DND-41 (cell line): ENCODE measurements around the gene MARCOL.

Source experiments
- ATAC-seq: fragments of 200-7000 bp; cut with Tn5 transposase; 3 replicates; pipeline ENCODE4 v1.9.1; 2021; ENCODE audit warnings: low read depth; ENCODE audit not compliant: insufficient read depth
- DNase-seq: peaks from one replicate; pipeline ENCODE4 v3.0.0-alpha.2; 2020
- H2AFZ ChIP-seq: 2 replicates; pipeline ENCODE4 v1.6.0; 2012; ENCODE audit warnings: low read depth, low read length
- H3K27ac ChIP-seq: 2 replicates; pipeline ENCODE4 v1.5.1; 2012; ENCODE audit warnings: low read length, inconsistent platforms
- H3K27me3 ChIP-seq: fragments of 200-600 bp; sonication (generic); 2 replicates; pipeline ENCODE4 v1.6.0; 2012; ENCODE audit warnings: low read length, mild to moderate bottlenecking, inconsistent platforms; ENCODE audit not compliant: insufficient read depth, poor library complexity
- H3K36me3 ChIP-seq: 2 replicates; pipeline ENCODE4 v1.5.1; 2012; ENCODE audit warnings: low read length, inconsistent platforms; ENCODE audit not compliant: insufficient read depth
- H3K4me1 ChIP-seq: 2 replicates; pipeline ENCODE4 v1.5.1; 2012; ENCODE audit warnings: mild to moderate bottlenecking, low read length; ENCODE audit not compliant: insufficient read depth
- H3K4me2 ChIP-seq: 2 replicates; pipeline ENCODE4 v1.6.0; 2012; ENCODE audit warnings: mild to moderate bottlenecking, moderate library complexity, low read length, inconsistent platforms; ENCODE audit not compliant: insufficient read depth
- H3K4me3 ChIP-seq, 2 experiments: fragments of 200-600 bp in 1 of 2; shearing (Covaris generic) in 1 of 2; 2 replicates each; pipeline ENCODE4 v1.5.1; 2012 to 2016; ENCODE audit warnings: inconsistent platforms in 2 of 2, low read length in 2 of 2, mild to moderate bottlenecking in 2 of 2, low read depth in 1 of 2, moderate library complexity in 1 of 2
- H3K79me2 ChIP-seq: 2 replicates; pipeline ENCODE4 v1.6.0; 2012; ENCODE audit warnings: low read length, inconsistent platforms; ENCODE audit not compliant: insufficient read depth
- H3K9ac ChIP-seq: 2 replicates; pipeline ENCODE4 v1.6.0; 2012; ENCODE audit warnings: low read depth, mild to moderate bottlenecking, inconsistent platforms, low read length, moderate library complexity
- H3K9me3 ChIP-seq: 2 replicates; pipeline ENCODE4 v1.5.1; 2012; ENCODE audit warnings: low read length, moderate library complexity, mild to moderate bottlenecking, inconsistent platforms; ENCODE audit not compliant: insufficient read depth, severe bottlenecking
- H4K20me1 ChIP-seq: 2 replicates; pipeline ENCODE4 v1.6.0; 2012; ENCODE audit warnings: low read length; ENCODE audit not compliant: insufficient read depth
- CTCF ChIP-seq: IDR thresholded peaks from 2 replicates; pipeline ENCODE4 v1.5.1; 2012; ENCODE audit warnings: borderline replicate concordance, low read length, moderate library complexity, mild to moderate bottlenecking; ENCODE audit not compliant: poor library complexity, severe bottlenecking; ENCODE audit errors: extremely low read depth
- EZH2 ChIP-seq: IDR thresholded peaks from 3 replicates; pipeline ENCODE4 v1.6.1; 2012; ENCODE audit warnings: borderline replicate concordance, low read depth, mild to moderate bottlenecking, moderate library complexity, low read length, inconsistent platforms; ENCODE audit not compliant: severe bottlenecking

The MARCOL gene

GRCh38 chr5:148238418-148238794 lies at the start of gene MARCOL:
Gene MARCOL (plus strand): TSS chr5:148238525. CDS start chr5:148238598, 73 bp downstream.
- H3K9ac ChIP-seq, result no peak within 1 kb of the TSS
- H3K36me3 ChIP-seq, result no peaks in the 10 kb centered on the region
- H3K27ac ChIP-seq, result no peak within 1 kb of the TSS
- H3K4me1 ChIP-seq, result no peaks in the 10 kb centered on the region
- TF ChIP-seq EZH2, result no peak
- TF ChIP-seq CTCF, result no peak
- H3K4me3 ChIP-seq, result no peak within 1 kb of the TSS
- no peak for DNase-seq
- no peaks in the 10 kb centered on the region for H3K27me3 ChIP-seq
- no peak within 1 kb of the TSS for H3K4me2 ChIP-seq
- H2AFZ ChIP-seq, result no peak within 1 kb of the TSS
- no peaks in the 10 kb centered on the region for H3K9me3 ChIP-seq
- no peaks in the 10 kb centered on the region for H4K20me1 ChIP-seq
- no peak for ATAC-seq
- no peaks in the 10 kb centered on the region for H3K79me2 ChIP-seq

GRCh38 chr5:148191010-148191409 lies 47.3 kb upstream of the MARCOL start:
- Histone ChIP-seq H3K4me1 (no peaks in the 10 kb centered on the region), H2AFZ (no peak overlapping the region), H3K4me3 (no peak overlapping the region), H3K9ac (no peak overlapping the region), H3K36me3 (no peaks in the 10 kb centered on the region), H3K4me2 (no peak overlapping the region), H3K79me2 (no peaks in the 10 kb centered on the region), H3K9me3 (no peaks in the 10 kb centered on the region), H3K27me3 (no peaks in the 10 kb centered on the region), H3K27ac (no peak overlapping the region), H4K20me1 (no peaks in the 10 kb centered on the region)
- DNase-seq (no peak), ATAC-seq (no peak)
- TF ChIP-seq EZH2 (no peak), CTCF (no peak)

- no peak for DNase-seq
- no peak overlapping the region for H3K9ac ChIP-seq
- H3K27ac ChIP-seq, result no peak overlapping the region
- no peak for TF ChIP-seq EZH2
- no peak for TF ChIP-seq CTCF
- no peaks in the 10 kb centered on the region for H3K9me3 ChIP-seq
- H3K4me2 ChIP-seq, result no peak overlapping the region
- H4K20me1 ChIP-seq, result no peaks in the 10 kb centered on the region
- no peaks in the 10 kb centered on the region for H3K36me3 ChIP-seq
- H3K4me1 ChIP-seq, result no peaks in the 10 kb centered on the region
- no peaks in the 10 kb centered on the region for H3K27me3 ChIP-seq
- no peak overlapping the region for H2AFZ ChIP-seq
- no peaks in the 10 kb centered on the region for H3K79me2 ChIP-seq
- H3K4me3 ChIP-seq, result no peak overlapping the region
- ATAC-seq, result no peak
These were observed 45.1 kb upstream of the MARCOL start for GRCh38 chr5:148193202-148193601.

GRCh38 chr5:148201151-148201550 lies 37.2 kb upstream of the MARCOL start:
- TF ChIP-seq EZH2, result no peak
- TF ChIP-seq CTCF, result no peak
- H3K4me3 ChIP-seq, result no peak overlapping the region
- no peaks in the 10 kb centered on the region for H3K9me3 ChIP-seq
- no peaks in the 10 kb centered on the region for H3K36me3 ChIP-seq
- H3K27ac ChIP-seq, result no peak overlapping the region
- ATAC-seq (no peak), DNase-seq (no peak)
- no peaks in the 10 kb centered on the region for H4K20me1 ChIP-seq
- no peaks in the 10 kb centered on the region for H3K4me1 ChIP-seq
- no peaks in the 10 kb centered on the region for H3K79me2 ChIP-seq
- no peak overlapping the region for H3K4me2 ChIP-seq
- no peak overlapping the region for H3K9ac ChIP-seq
- no peak overlapping the region for H2AFZ ChIP-seq
- no peaks in the 10 kb centered on the region for H3K27me3 ChIP-seq
